Thyroid gland (tissue), 4 donors: Measurements from ENCODE around the gene ADAM21. TPM values are rescaled to one million over a fixed set of nuclear protein-coding genes. Genes with fewer than 3 reads are reported as not detected.
"Not testable (repeated sequence)": the region's sequence is repeated elsewhere in the genome, so short reads cannot be mapped to it uniquely, and the experiment has no call there.

Experiments
- DNase-seq, 2 donors: peaks; one replicate each; pipeline ENCODE4 v3.0.0-alpha.2; 2019
- H3K27ac ChIP-seq, 3 donors: fragments of 200-600 bp; sonication (generic); 1 replicate in 2 of 3; 2 replicates in 1 of 3; pipeline ENCODE4 v1.5.1; 2016 to 2019; ENCODE audit warnings: mild to moderate bottlenecking in 1 of 3, moderate library complexity in 1 of 3
- H3K27me3 ChIP-seq: fragments of 200-600 bp; sonication (generic); one replicate; pipeline ENCODE4 v1.5.1; 2019
- H3K36me3 ChIP-seq, 2 donors: fragments of 200-600 bp; sonication (generic); one replicate each; pipeline ENCODE4 v1.5.1; 2016 to 2019
- H3K4me1 ChIP-seq, 2 donors: fragments of 200-600 bp; sonication (generic); one replicate each; pipeline ENCODE4 v1.5.1; 2017 to 2019
- H3K4me3 ChIP-seq, 3 donors: fragments of 200-600 bp; sonication (generic); replicated peaks in 1 of 3; 1 replicate in 2 of 3; 2 replicates in 1 of 3; pipeline ENCODE4 v1.5.1; 2016; ENCODE audit warnings: mild to moderate bottlenecking in 1 of 3
- H3K9me3 ChIP-seq: fragments of 200-600 bp; sonication (generic); one replicate; pipeline ENCODE4 v1.5.1; 2017
- CTCF ChIP-seq, 6 experiments: fragments of 200-600 bp in 3 of 6; fragments of 450-650 bp in 3 of 6; sonication (generic) in 3 of 6; IDR thresholded peaks; one replicate each; pipeline ENCODE4 v1.5.1; 2016 to 2019; ENCODE audit warnings: antibody characterized with exemption in 6 of 6, mild to moderate bottlenecking in 2 of 6, inconsistent platforms in 1 of 6, moderate library complexity in 1 of 6
- POLR2A ChIP-seq, 2 donors: fragments of 450-650 bp; IDR thresholded peaks; one replicate each; pipeline ENCODE4 v1.6.1; 2017; ENCODE audit warnings: antibody characterized with exemption in 2 of 2, mild to moderate bottlenecking in 2 of 2, moderate library complexity in 1 of 2
- WGBS, 2 donors: methylation state at CpG; one replicate each; pipeline ENCODE4 v1.1.5; 2017; 5-methylcytosine and 5-hydroxymethylcytosine counted together
- intact Hi-C: fragments of 100-400 bp; cut with DNase I; formaldehyde crosslinking; loops from one replicate; pipeline ENCODE4 v1.15.1; 2023
- total RNA-seq, 4 donors: library from RNA; depleted of rRNA; stranded (reverse); fragments of >200 nt; gene quantifications; one replicate each; pipeline ENCODE4 v1.2.3, GENCODE V29; 2016

ADAM21 gene
- total RNA-seq, 4 donors from 2014 or later, result 0.11 TPM; not detected in 3

GRCh38 chr14:70416725-70417349 lies 35.1 kb upstream of the ADAM21 start, which contains the start of gene SYNJ2BP:
Gene SYNJ2BP, minus strand, starts transcription at chr14:70417090. Its CDS starts 127 bp downstream, at chr14:70416963.
- peak within 1 kb of the TSS; percentile 51 to 64 (median 55) for H3K4me3 ChIP-seq
- peak in 1 of 2 donors; percentile 42 for TF ChIP-seq POLR2A (IDR thresholded peaks at IDR 0.05)
- TF ChIP-seq CTCF (IDR thresholded peaks at IDR 0.05), result no peak
- DNase-seq, result peak; percentile 82 to 89
- WGBS, 2 donors, result 1% methylated on average over 22 of the region's 22 CpGs
- intact Hi-C loops, result no loop called here
- peak within 1 kb of the TSS; percentile 37 to 65 (median 63) for H3K27ac ChIP-seq
- no peaks in the 10 kb centered on the region for H3K36me3 ChIP-seq
- H3K9me3 ChIP-seq, result no peaks in the 10 kb centered on the region
- H3K27me3 ChIP-seq, result no peaks in the 10 kb centered on the region
- peaks cover 7 to 11% of the 10 kb centered on the region in 2 donors for H3K4me1 ChIP-seq

GRCh38 chr14:70419270-70419931 lies 32.6 kb upstream of the ADAM21 start:
- H3K27me3 ChIP-seq, H3K4me1 ChIP-seq, intact Hi-C loops, H3K36me3 ChIP-seq, DNase-seq, H3K27ac ChIP-seq, H3K9me3 ChIP-seq, H3K4me3 ChIP-seq: not testable (repeated sequence)
- WGBS, 2 donors, result 62 to 65% methylated on average over 4 of the region's 4 CpGs

- Histone ChIP-seq H3K4me1 (no peaks in the 10 kb centered on the region), H3K36me3 (no peaks in the 10 kb centered on the region), H3K9me3 (no peaks in the 10 kb centered on the region), H3K27me3 (no peaks in the 10 kb centered on the region), H3K4me3 (no peak overlapping the region), H3K27ac (no peak overlapping the region)
- intact Hi-C loops, result no loop called here
- no peak for DNase-seq
- WGBS, 2 donors, result 86 to 94% methylated on average over 2 of the region's 2 CpGs
- no peak for TF ChIP-seq CTCF (IDR thresholded peaks at IDR 0.05)
- no peak for TF ChIP-seq POLR2A (IDR thresholded peaks at IDR 0.05)
Measured at GRCh38 chr14:70422538-70422937, 29.4 kb upstream of the ADAM21 start.

- 0 to 15% methylated on average over 1 of the region's 1 CpG for WGBS, 2 donors
- intact Hi-C loops, result no loop called here
- DNase-seq, result peak; percentile 10 to 49
Measured at GRCh38 chr14:70425354-70425753, 26.6 kb upstream of the ADAM21 start.

GRCh38 chr14:70426555-70426954 lies 25.4 kb upstream of the ADAM21 start:
- H3K27me3 ChIP-seq, H3K4me1 ChIP-seq, intact Hi-C loops, H3K36me3 ChIP-seq, DNase-seq, H3K4me3 ChIP-seq, H3K9me3 ChIP-seq, H3K27ac ChIP-seq: not testable (repeated sequence)
- WGBS, 2 donors, result 77 to 87% methylated on average over 4 of the region's 4 CpGs

More at GRCh38 chr14:70425354-70425753, 26.6 kb upstream of the ADAM21 start:
- H3K27ac ChIP-seq, result no peak overlapping the region
- H3K27me3 ChIP-seq, result no peaks in the 10 kb centered on the region
- no peaks in the 10 kb centered on the region for H3K4me1 ChIP-seq
- TF ChIP-seq POLR2A (IDR thresholded peaks at IDR 0.05) (no peak), CTCF (IDR thresholded peaks at IDR 0.05) (no peak)
- H3K4me3 ChIP-seq, result no peak overlapping the region
- H3K36me3 ChIP-seq, result no peaks in the 10 kb centered on the region
- H3K9me3 ChIP-seq, result no peaks in the 10 kb centered on the region

GRCh38 chr14:70436867-70437266 lies 15.1 kb upstream of the ADAM21 start:
- intact Hi-C loops, result no loop called here
- Histone ChIP-seq H3K4me1 (no peaks in the 10 kb centered on the region), H3K27me3 (no peaks in the 10 kb centered on the region), H3K9me3 (no peaks in the 10 kb centered on the region), H3K27ac (no peak overlapping the region), H3K36me3 (no peaks in the 10 kb centered on the region), H3K4me3 (no peak overlapping the region)
- WGBS, 2 donors, result 43 to 55% methylated on average over 4 of the region's 4 CpGs
- DNase-seq, result no peak
- TF ChIP-seq CTCF (IDR thresholded peaks at IDR 0.05), result no peak
- no peak for TF ChIP-seq POLR2A (IDR thresholded peaks at IDR 0.05)
